CD4-positive, alpha-beta T cell treated with Interleukin-17A for 4 hours (primary cell): ENCODE results near the gene AKAP8L.
"Not testable (repeated sequence)": the region's sequence is repeated elsewhere in the genome, so short reads cannot be mapped to it uniquely, and the experiment has no call there.

Source experiments
- DNase-seq: peaks from one replicate; pipeline ENCODE4 v3.0.0-alpha.2; 2020; ENCODE audit warnings: mixed read lengths

Gene AKAP8L

DNA sequence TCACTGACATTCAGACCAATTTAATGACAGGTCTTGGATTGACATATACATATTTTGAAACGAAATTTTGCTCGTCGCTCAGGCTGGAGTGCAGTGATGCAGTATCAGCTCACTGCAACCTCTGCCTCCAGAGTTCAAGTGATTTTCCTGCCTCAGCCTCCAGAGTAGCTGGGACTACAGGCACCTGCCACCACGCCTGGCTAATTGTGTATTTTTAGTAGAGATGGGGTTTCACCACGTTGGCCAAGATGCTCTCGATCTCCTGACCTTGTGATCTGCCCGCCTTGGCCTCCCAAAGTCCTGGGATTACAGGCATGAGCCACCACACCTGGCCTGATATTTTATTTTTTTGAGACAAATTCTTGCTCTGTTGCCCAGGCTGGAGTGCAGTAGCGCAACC, 66.3 kb downstream of the AKAP8L start:
- not testable (repeated sequence) for DNase-seq

DNA sequence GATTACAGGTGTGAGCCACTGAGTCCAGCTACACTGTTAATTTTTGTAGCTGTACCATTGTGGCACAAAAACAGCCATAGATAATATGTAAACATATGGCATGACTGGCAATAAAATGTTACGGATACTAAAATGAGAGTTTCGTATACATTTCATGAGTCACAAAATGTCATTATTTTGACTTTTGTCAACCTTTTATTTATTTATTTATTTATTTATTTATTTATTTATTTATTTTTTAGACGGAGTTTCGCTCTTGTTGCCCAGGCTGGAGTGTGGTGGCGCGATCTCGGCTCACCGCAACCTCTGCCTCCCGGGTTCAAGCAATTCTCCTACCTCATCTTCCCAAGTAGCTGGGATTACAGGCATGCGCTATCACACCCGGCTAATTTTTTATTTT, 77.5 kb downstream of the AKAP8L start:
- DNase-seq: not testable (repeated sequence)

DNA sequence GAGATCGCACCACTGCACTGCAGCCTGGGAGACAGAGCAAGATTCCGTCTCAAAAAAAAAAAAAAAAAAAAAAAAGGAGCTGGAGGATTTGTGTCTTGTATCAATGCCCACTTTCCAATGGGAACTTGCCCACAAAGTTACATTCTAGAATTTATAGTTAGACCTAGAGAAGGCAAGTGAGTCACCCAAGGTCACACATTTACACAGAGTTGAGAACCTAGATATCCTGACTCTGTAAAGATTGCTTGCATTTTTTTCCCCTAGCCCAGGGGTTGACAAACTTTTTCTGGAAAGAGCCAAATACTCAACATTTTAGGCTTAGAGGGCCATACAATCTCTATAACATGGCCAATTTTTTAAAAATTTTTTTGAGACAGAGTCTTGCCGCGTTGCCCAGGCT, 78.7 kb downstream of the AKAP8L start:
- DNase-seq: no peak

DNA sequence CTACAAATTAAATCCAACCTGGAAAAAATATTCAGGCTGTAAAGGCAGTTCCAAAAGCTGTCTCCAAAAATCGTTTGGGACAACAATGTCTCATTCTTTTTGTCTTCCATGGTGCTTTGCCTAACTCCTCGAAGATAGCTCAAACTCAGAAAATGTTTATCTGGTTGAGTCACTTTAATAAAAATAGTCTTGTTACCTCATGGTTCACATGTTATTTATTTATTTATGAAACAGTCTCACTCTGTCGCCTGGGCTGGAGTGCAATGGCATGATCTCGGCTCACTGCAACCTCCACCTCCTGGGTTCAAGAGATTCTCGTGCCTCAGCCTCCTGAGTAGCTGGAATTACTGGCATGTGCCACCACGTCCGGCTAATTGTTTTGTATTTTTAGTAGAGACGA, 81.6 kb downstream of the AKAP8L start:
- DNase-seq: no peak

DNA sequence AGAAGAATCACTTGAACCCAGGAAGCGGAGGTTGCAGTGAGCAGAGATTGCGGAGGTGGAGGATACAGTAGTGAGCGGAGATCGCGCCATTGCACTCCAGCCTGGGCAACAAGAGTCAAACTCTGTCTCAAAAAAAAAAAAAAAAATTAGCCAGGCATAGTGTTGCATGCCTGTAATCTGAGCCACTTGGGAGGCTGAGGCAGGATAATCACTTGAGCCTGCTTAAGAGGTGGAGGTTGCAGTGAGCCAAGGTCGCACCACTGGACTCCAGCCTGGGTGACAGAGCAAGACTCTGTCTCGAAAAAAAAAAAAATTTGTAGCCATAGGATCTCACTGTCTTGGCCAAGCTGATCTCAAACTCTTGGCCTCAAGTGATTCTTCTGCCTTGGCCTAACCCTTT, 82.8 kb downstream of the AKAP8L start:
- not testable (repeated sequence) for DNase-seq

DNA sequence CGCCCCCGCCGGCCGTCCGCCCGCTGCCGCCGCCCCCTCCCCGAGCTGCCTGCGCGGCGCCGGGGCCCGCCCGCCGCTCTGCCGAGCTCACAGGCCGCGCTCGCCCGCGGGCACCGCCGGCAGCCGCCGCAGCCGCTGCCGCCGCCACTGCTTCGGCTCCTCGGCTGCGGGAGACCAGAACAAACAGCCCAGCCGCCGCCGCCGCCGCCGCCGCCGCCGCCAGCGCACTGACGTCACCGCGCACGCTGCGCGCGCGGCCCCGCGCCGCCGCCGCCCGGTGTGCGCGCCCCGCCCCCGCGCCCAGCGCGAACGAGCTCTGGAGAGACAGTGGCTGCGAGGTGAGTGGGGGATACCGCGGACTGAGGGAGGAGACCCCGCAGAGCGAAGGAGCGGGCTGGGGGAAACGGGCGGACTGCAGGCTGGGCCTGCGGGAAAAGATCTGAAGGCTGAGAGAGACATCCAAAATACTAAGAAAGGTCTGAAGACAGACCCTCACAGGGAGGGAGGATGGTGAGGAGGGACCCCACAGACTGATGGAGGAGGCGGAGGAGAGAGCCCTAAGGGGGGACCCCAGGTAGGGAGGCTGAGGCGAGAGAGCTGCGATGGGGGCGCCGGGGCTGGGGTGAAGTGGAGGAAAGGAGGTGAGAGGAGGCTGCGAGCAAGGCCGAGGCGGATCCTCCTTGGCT, 86.3 kb downstream of the AKAP8L start, which contains the start of gene BRD4:
Gene BRD4, minus strand, starts transcription at position 229 of the 686 bp plus-strand sequence. CDS start 59,440 bp downstream, outside the sequence.
- DNase-seq: peak; percentile 84

DNA sequence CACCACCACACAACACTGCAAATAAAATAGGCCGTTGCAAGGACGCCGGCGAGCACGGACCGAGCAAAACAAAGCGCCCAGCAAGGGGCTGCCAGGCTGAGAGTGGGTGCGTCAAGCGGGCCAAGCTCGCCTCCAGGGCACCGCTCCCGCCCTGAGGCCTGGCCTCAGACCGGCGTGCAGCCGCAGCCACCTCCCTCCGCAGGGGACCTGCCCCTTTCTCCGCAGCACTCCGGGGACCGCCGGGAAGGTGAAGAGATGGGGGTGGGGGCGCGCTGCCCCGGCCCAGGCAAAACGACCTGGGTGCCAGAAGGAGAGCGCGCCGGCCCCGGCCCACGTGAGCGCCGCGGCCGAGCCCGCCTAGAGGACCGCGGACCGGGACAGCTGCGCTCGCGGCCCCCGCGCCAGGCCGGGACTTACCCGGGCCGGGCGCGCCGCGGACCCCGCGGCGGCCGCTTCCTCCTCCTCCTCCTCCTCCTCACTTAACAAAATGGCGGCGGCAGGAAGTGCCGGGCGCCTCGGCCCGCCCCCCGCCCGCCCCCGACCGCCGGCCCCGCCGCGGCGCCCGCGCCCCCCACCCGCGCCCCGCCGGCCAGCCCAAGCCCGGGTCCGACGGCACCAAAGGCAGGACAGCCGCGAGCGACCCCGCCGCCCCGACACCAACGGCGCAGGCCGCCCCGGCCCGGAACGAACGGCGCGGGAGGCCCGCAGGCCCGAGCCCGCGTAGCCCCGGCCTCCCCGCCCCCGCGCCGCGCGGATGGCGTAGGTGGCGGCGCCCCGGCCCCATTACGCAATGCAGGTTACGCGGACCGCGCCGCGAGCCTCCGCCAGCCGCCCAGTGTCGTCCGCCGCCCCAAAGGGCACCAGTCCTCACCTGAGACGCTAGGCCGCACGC, 87.1 kb downstream of the AKAP8L start:
- peak; percentile 67 for DNase-seq

DNA sequence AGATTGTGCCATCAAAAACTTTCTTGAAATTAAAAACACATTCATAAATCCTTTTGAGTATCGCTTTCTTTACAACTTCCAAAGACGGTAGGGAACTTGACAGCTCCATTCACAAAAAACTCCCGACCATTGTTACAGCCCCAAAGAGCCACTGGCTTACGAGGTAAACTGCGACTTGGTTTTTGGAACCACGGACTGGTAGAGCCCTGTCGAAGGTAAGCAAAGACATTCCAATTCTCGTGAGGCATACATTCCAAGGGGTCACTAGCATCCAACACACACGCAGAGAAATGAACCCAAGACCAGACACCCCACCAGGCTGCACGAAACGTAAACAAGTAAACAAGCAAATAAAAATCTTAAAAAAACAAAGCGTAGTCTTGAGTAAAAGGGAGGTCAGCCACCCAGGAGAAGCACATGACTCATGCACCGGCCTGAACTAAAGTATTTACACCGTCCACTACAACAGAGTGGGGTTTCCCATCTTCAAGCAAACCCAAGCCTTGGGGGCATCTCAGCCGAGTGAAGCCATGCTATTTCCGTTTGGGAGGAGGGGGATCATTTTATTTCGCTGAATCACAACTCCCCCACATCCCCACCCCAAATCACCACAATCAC, 87.9 kb downstream of the AKAP8L start:
- DNase-seq: no peak
